ENCODE results near the gene HTT. TPM values are rescaled to one million over a fixed set of nuclear protein-coding genes. Genes with fewer than 3 reads are reported as not detected.

HTT gene
- total RNA-seq, 2 experiments from 2014 or later = 57.6 to 69.8 TPM

- intact Hi-C loops (cut with micrococcal nuclease) = no loop called here
- CTCF ChIA-PET = no interaction called here
- no peaks in the 10 kb centered on the region for H3K27me3 Mint-ChIP-seq
- H3K9me3 Mint-ChIP-seq = no peaks in the 10 kb centered on the region
- POLR2A ChIA-PET = no interaction called here
- peaks cover 32% of the 10 kb centered on the region for H3K36me3 Mint-ChIP-seq
- H3K4me3 Mint-ChIP-seq = no peak overlapping the region
- DNase-seq = no peak
- no peak overlapping the region for H3K27ac Mint-ChIP-seq
- H3K4me1 Mint-ChIP-seq (ENCODE audit: low read depth) = no peaks in the 10 kb centered on the region
Measured at GRCh38 chr4:3232871-3233271, 158.4 kb downstream of the HTT start.

- no peak overlapping the region for H3K27ac Mint-ChIP-seq
- no peak for DNase-seq
- H3K4me1 Mint-ChIP-seq (ENCODE audit: low read depth) = no peaks in the 10 kb centered on the region
- H3K27me3 Mint-ChIP-seq = no peaks in the 10 kb centered on the region
- POLR2A ChIA-PET = interaction anchor here (0.7 kb wide), 1 partner anchor 10 kb away, joined by 3 read pairs; no protein-coding TSS in a partner anchor
- CTCF ChIA-PET = no interaction called here
- intact Hi-C loops (cut with micrococcal nuclease) = no loop called here
- H3K36me3 Mint-ChIP-seq = peaks cover 36% of the 10 kb centered on the region
- H3K4me3 Mint-ChIP-seq = no peak overlapping the region
- H3K9me3 Mint-ChIP-seq = no peaks in the 10 kb centered on the region
Measured at GRCh38 chr4:3233391-3234071, 159.1 kb downstream of the HTT start.

GRCh38 chr4:3234171-3235029 lies 159.9 kb downstream of the HTT start:
- POLR2A ChIA-PET = no interaction called here
- CTCF ChIA-PET = no interaction called here
- DNase-seq = no peak
- intact Hi-C loops (cut with micrococcal nuclease) = no loop called here
- H3K36me3 Mint-ChIP-seq = peaks cover 29% of the 10 kb centered on the region
- H3K9me3 Mint-ChIP-seq = no peaks in the 10 kb centered on the region
- no peak overlapping the region for H3K4me3 Mint-ChIP-seq
- H3K4me1 Mint-ChIP-seq (ENCODE audit: low read depth) = no peaks in the 10 kb centered on the region
- no peak overlapping the region for H3K27ac Mint-ChIP-seq
- H3K27me3 Mint-ChIP-seq = no peaks in the 10 kb centered on the region

- DNase-seq = no peak
- Mint-ChIP-seq H3K4me3 (no peak overlapping the region), H3K27ac (no peak overlapping the region), H3K4me1 (ENCODE audit: low read depth) (no peaks in the 10 kb centered on the region), H3K27me3 (no peaks in the 10 kb centered on the region), H3K36me3 (peaks cover 24% of the 10 kb centered on the region), H3K9me3 (no peaks in the 10 kb centered on the region)
- ChIA-PET POLR2A (no interaction called here), CTCF (no interaction called here)
- intact Hi-C loops (cut with micrococcal nuclease) = no loop called here
Measured at GRCh38 chr4:3235030-3235345, 160.5 kb downstream of the HTT start.

- H3K27me3 Mint-ChIP-seq = no peaks in the 10 kb centered on the region
- CTCF ChIA-PET = no interaction called here
Measured at GRCh38 chr4:3235581-3235980, 161.1 kb downstream of the HTT start.

GRCh38 chr4:3236326-3236878 lies 161.9 kb downstream of the HTT start:
- Mint-ChIP-seq H3K27me3 (no peaks in the 10 kb centered on the region), H3K4me3 (no peak overlapping the region), H3K27ac (no peak overlapping the region), H3K4me1 (ENCODE audit: low read depth) (no peaks in the 10 kb centered on the region), H3K36me3 (peaks cover 15% of the 10 kb centered on the region), H3K9me3 (no peaks in the 10 kb centered on the region)
- intact Hi-C loops (cut with micrococcal nuclease) = no loop called here
- POLR2A ChIA-PET = interaction anchor here (0.6 kb wide), 1 partner anchor 23 kb away, joined by 3 read pairs; no protein-coding TSS in a partner anchor
- CTCF ChIA-PET = no interaction called here
- no peak for DNase-seq

More at GRCh38 chr4:3235581-3235980, 161.1 kb downstream of the HTT start:
- no peaks in the 10 kb centered on the region for H3K9me3 Mint-ChIP-seq
- peaks cover 19% of the 10 kb centered on the region for H3K36me3 Mint-ChIP-seq
- no peak for DNase-seq
- H3K27ac Mint-ChIP-seq = no peak overlapping the region
- intact Hi-C loops (cut with micrococcal nuclease) = no loop called here
- POLR2A ChIA-PET = interaction anchor here (0.6 kb wide), 1 partner anchor 24 kb away, joined by 3 read pairs; no protein-coding TSS in a partner anchor
- H3K4me3 Mint-ChIP-seq = no peak overlapping the region
- no peaks in the 10 kb centered on the region for H3K4me1 Mint-ChIP-seq (ENCODE audit: low read depth)

- H3K36me3 Mint-ChIP-seq = peaks cover 14% of the 10 kb centered on the region
- no peaks in the 10 kb centered on the region for H3K9me3 Mint-ChIP-seq
- H3K4me1 Mint-ChIP-seq (ENCODE audit: low read depth) = peaks cover 1% of the 10 kb centered on the region
- DNase-seq = no peak
- H3K4me3 Mint-ChIP-seq = no peak overlapping the region
- intact Hi-C loops (cut with micrococcal nuclease) = no loop called here
- ChIA-PET POLR2A (no interaction called here), CTCF (no interaction called here)
- H3K27ac Mint-ChIP-seq = no peak overlapping the region
- no peaks in the 10 kb centered on the region for H3K27me3 Mint-ChIP-seq
Measured at GRCh38 chr4:3237266-3237665, 162.8 kb downstream of the HTT start.

- intact Hi-C loops (cut with micrococcal nuclease) = no loop called here
- H3K9me3 Mint-ChIP-seq = no peaks in the 10 kb centered on the region
- ChIA-PET CTCF (no interaction called here), POLR2A (no interaction called here)
- H3K36me3 Mint-ChIP-seq = peaks cover 14% of the 10 kb centered on the region
- no peak overlapping the region for H3K4me3 Mint-ChIP-seq
- peaks cover 8% of the 10 kb centered on the region for H3K4me1 Mint-ChIP-seq (ENCODE audit: low read depth)
- H3K27me3 Mint-ChIP-seq = no peaks in the 10 kb centered on the region
- no peak overlapping the region for H3K27ac Mint-ChIP-seq
- DNase-seq = no peak
Measured at GRCh38 chr4:3237712-3238560, 163.5 kb downstream of the HTT start.

GRCh38 chr4:3238721-3239120 lies 164.2 kb downstream of the HTT start:
- Mint-ChIP-seq H3K4me3 (no peak overlapping the region), H3K27ac (no peak overlapping the region), H3K27me3 (no peaks in the 10 kb centered on the region), H3K4me1 (ENCODE audit: low read depth) (peaks cover 11% of the 10 kb centered on the region), H3K36me3 (peaks cover 10% of the 10 kb centered on the region), H3K9me3 (no peaks in the 10 kb centered on the region)
- intact Hi-C loops (cut with micrococcal nuclease) = no loop called here
- POLR2A ChIA-PET = no interaction called here
- no peak for DNase-seq
- CTCF ChIA-PET = no interaction called here

- no peak overlapping the region for H3K4me3 Mint-ChIP-seq
- intact Hi-C loops (cut with micrococcal nuclease) = no loop called here
- DNase-seq = no peak
- no peaks in the 10 kb centered on the region for H3K27me3 Mint-ChIP-seq
- peaks cover 11% of the 10 kb centered on the region for H3K4me1 Mint-ChIP-seq (ENCODE audit: low read depth)
- H3K27ac Mint-ChIP-seq = no peak overlapping the region
- ChIA-PET CTCF (no interaction called here), POLR2A (no interaction called here)
- H3K9me3 Mint-ChIP-seq = no peaks in the 10 kb centered on the region
- peaks cover 8% of the 10 kb centered on the region for H3K36me3 Mint-ChIP-seq
Measured at GRCh38 chr4:3239303-3239702, 164.8 kb downstream of the HTT start.

- CTCF ChIA-PET = no interaction called here
- intact Hi-C loops (cut with micrococcal nuclease) = no loop called here
- no peaks in the 10 kb centered on the region for H3K27me3 Mint-ChIP-seq
- POLR2A ChIA-PET = no interaction called here
- no peaks in the 10 kb centered on the region for H3K9me3 Mint-ChIP-seq
- DNase-seq = no peak
- peaks cover 7% of the 10 kb centered on the region for H3K36me3 Mint-ChIP-seq
- H3K4me1 Mint-ChIP-seq (ENCODE audit: low read depth) = peaks cover 11% of the 10 kb centered on the region
- H3K4me3 Mint-ChIP-seq = no peak overlapping the region
- no peak overlapping the region for H3K27ac Mint-ChIP-seq
Measured at GRCh38 chr4:3239998-3240920, 165.8 kb downstream of the HTT start.
